ENCODE data around the gene ERMARD.

ERMARD gene

GRCh38 chr6:169824848-169825557 is 73.6 kb downstream of the ERMARD start:
- no peak for DNase-seq (ENCODE audit: extremely low read depth in 1 of 2, low read depth in 1 of 2)

DNA sequence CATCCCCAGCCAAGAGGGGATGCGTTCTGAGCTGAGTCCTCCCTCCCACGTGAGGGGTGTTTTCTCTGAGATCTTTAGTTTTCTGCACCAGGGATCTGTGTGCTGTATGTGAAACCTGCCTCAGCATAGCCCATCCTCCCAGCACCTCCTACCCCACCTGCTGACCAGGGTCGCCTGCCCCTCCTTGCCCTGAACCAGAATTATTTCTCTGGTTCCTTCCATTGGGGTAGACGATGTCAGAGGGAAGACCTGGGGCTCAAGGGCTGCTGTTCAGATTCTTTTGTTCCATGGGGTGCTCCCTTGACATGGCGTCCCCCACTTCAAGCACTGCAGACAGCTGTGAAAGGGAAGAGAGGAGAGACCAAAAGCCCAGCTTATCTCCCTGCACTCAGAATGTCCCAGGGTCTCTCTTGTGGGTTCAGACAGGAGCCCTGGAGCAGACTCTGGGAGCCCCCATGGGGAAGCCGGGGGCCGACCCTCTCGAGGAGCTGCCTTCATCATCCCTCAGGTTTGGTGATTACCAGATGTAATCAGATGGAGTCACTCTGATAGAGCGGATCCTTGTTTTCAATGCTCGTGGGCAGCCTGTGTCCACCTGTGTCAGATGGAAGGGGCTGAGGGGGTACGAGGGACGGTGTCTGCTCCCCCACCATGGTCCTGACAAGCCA is 74.3 kb downstream of the ERMARD start:
- DNase-seq (ENCODE audit: extremely low read depth in 1 of 2, low read depth in 1 of 2) = no peak

- DNase-seq (ENCODE audit: extremely low read depth in 1 of 2, low read depth in 1 of 2) = no peak
Observed at GRCh38 chr6:169826697-169827096, 75.3 kb downstream of the ERMARD start.

- DNase-seq (ENCODE audit: extremely low read depth in 1 of 2, low read depth in 1 of 2) = no peak
Observed at GRCh38 chr6:169827290-169827717, 75.9 kb downstream of the ERMARD start.

DNA sequence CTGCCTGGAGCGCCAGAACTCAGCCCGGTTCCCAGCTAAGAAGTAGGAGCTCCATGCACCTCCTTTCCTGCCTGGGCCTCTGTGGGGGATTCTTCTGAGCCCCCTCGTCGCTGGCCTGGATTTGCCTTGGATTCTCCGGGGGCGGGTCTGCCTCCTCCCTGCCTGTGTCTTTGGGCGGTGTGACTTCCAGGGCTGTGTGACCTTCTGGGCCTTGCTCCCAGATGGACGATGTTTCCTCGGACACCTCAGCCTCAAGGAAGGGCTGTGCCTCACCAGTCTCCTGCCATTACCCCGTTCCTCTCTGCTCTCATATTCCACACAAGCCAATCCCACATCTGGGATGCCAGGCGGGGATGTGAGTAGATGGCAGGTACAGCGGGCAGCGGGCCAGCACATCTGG is 76.8 kb downstream of the ERMARD start:
- no peak for DNase-seq (ENCODE audit: extremely low read depth in 1 of 2, low read depth in 1 of 2)

DNA sequence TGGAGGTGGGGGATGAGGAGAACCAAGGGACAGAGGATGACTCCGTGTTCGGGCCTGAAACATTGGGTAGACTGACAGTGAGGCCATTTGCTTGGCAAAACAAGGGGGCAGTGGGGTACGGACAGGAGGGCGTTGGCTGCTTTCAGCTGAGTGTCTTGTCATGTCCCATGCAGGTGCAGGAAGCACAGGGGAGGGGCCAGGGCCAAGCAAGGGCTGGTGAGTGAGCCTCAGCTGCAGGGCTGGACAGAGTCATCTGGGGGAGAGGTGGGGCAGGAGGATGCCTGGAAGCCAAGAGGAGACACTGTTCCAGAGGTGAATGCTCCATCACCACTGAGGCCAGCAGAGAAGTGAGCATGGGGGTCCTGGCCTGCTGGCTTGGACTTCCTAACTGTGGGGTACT is 78.4 kb downstream of the ERMARD start:
- DNase-seq (ENCODE audit: extremely low read depth in 1 of 2, low read depth in 1 of 2) = no peak

- no peak for DNase-seq (ENCODE audit: extremely low read depth in 1 of 2, low read depth in 1 of 2)
Observed at GRCh38 chr6:169830876-169831275, 79.5 kb downstream of the ERMARD start.
